ENCODE measurements around the gene ALDH3B1. TPM values are rescaled to one million over a fixed set of nuclear protein-coding genes. Genes with fewer than 3 reads are reported as not detected.

ALDH3B1 gene
- polyA plus RNA-seq, 1 donor (not counting 4 experiments of a cell fraction or from before 2014, with no cell fraction given) = 0.16 TPM

GRCh38 chr11:68018730-68019190, 8.6 kb downstream of the ALDH3B1 start:
- no peaks in the 10 kb centered on the region for H3K36me3 ChIP-seq (ENCODE audit: control insufficient read depth in 2 of 2, extremely low read depth in 1 of 2, insufficient read depth in 2 of 2, low read length in 2 of 2)
- DNase-seq (ENCODE audit: low read depth, low spot score) (no peak), FAIRE-seq (no peak)
- no peaks in the 10 kb centered on the region for H3K9me3 ChIP-seq (ENCODE audit: control insufficient read depth, low read depth, low read length)
- no peaks in the 10 kb centered on the region for H3K27me3 ChIP-seq (ENCODE audit: control insufficient read depth, extremely low read depth, insufficient read depth, low read length)
- no peaks in the 10 kb centered on the region for H3K79me2 ChIP-seq (ENCODE audit: control insufficient read depth, insufficient read depth, low read length)
- H3K4me3 ChIP-seq (ENCODE audit: control insufficient read depth in 2 of 3, extremely low read depth in 1 of 3, insufficient read depth in 2 of 3, low read depth in 1 of 3, low read length in 3 of 3) = no peak overlapping the region
- TF ChIP-seq CTCF (optimal IDR thresholded peaks at IDR 0.05 in 1 of 3, IDR thresholded peaks at IDR 0.05 in 1 of 3, conservative IDR thresholded peaks at IDR 0.05 in 1 of 3; ENCODE audit: extremely low read depth in 1 of 3, insufficient read depth in 2 of 3, low read length in 3 of 3) (no peak), EZH2 (IDR thresholded peaks at IDR 0.05; ENCODE audit: low read length) (no peak)
- H3K27ac ChIP-seq (ENCODE audit: control insufficient read depth, insufficient read depth, low read length) = no peak overlapping the region
- H3K4me1 ChIP-seq (ENCODE audit: control insufficient read depth, extremely low read depth, insufficient read depth, low read length) = peaks cover 16% of the 10 kb centered on the region
- H3K9ac ChIP-seq (ENCODE audit: control insufficient read depth, extremely low read depth, insufficient read depth, low read length) = no peak overlapping the region
- no peak overlapping the region for H2AFZ ChIP-seq (ENCODE audit: control insufficient read depth, low read length)
- H4K20me1 ChIP-seq (ENCODE audit: control insufficient read depth, extremely low read depth, insufficient read depth, low read length) = no peaks in the 10 kb centered on the region
- dilution Hi-C loops (cut with MboI; ENCODE audit: extremely low pct_ligation_motif_present, low sequenced_read_pairs) = no loop called here
- no peaks in the 10 kb centered on the region for H3K9me1 ChIP-seq (ENCODE audit: control insufficient read depth, extremely low read depth, insufficient read depth, low read length)
- no peak overlapping the region for H3K4me2 ChIP-seq (ENCODE audit: control insufficient read depth, extremely low read depth, insufficient read depth, low read depth, low read length)

- Histone ChIP-seq H2AFZ (ENCODE audit: control insufficient read depth, low read length) (no peak overlapping the region), H3K36me3 (ENCODE audit: control insufficient read depth in 2 of 2, extremely low read depth in 1 of 2, insufficient read depth in 2 of 2, low read length in 2 of 2) (no peaks in the 10 kb centered on the region), H4K20me1 (ENCODE audit: control insufficient read depth, extremely low read depth, insufficient read depth, low read length) (no peaks in the 10 kb centered on the region), H3K9me1 (ENCODE audit: control insufficient read depth, extremely low read depth, insufficient read depth, low read length) (no peaks in the 10 kb centered on the region), H3K27ac (ENCODE audit: control insufficient read depth, insufficient read depth, low read length) (no peak overlapping the region), H3K27me3 (ENCODE audit: control insufficient read depth, extremely low read depth, insufficient read depth, low read length) (no peaks in the 10 kb centered on the region), H3K9me3 (ENCODE audit: control insufficient read depth, low read depth, low read length) (no peaks in the 10 kb centered on the region), H3K4me2 (ENCODE audit: control insufficient read depth, extremely low read depth, insufficient read depth, low read depth, low read length) (no peak overlapping the region), H3K9ac (ENCODE audit: control insufficient read depth, extremely low read depth, insufficient read depth, low read length) (no peak overlapping the region), H3K4me1 (ENCODE audit: control insufficient read depth, extremely low read depth, insufficient read depth, low read length) (peaks cover 9% of the 10 kb centered on the region), H3K4me3 (ENCODE audit: control insufficient read depth in 2 of 3, extremely low read depth in 1 of 3, insufficient read depth in 2 of 3, low read depth in 1 of 3, low read length in 3 of 3) (no peak overlapping the region), H3K79me2 (ENCODE audit: control insufficient read depth, insufficient read depth, low read length) (no peaks in the 10 kb centered on the region)
- dilution Hi-C loops (cut with MboI; ENCODE audit: extremely low pct_ligation_motif_present, low sequenced_read_pairs) = no loop called here
- TF ChIP-seq CTCF (optimal IDR thresholded peaks at IDR 0.05 in 1 of 3, IDR thresholded peaks at IDR 0.05 in 1 of 3, conservative IDR thresholded peaks at IDR 0.05 in 1 of 3; ENCODE audit: extremely low read depth in 1 of 3, insufficient read depth in 2 of 3, low read length in 3 of 3) (no peak), EZH2 (IDR thresholded peaks at IDR 0.05; ENCODE audit: low read length) (no peak)
- DNase-seq (ENCODE audit: low read depth, low spot score) (no peak), FAIRE-seq (no peak)
Observed at GRCh38 chr11:68019486-68019885, 9.4 kb downstream of the ALDH3B1 start.
